H1 (cell line): ENCODE data around the gene MYH11.

Experiments used
- CHD2 ChIP-seq: IDR thresholded peaks from 2 replicates; pipeline ENCODE4 v1.6.1; 2012; ENCODE audit warnings: low read length, improper control_type of control experiment
- GTF2F1 ChIP-seq: IDR thresholded peaks from 2 replicates; pipeline ENCODE4 v1.6.1; 2012; ENCODE audit warnings: low read depth, low read length, improper control_type of control experiment, borderline replicate concordance
- MAX ChIP-seq: IDR thresholded peaks from 2 replicates; pipeline ENCODE4 v1.6.1; 2012; ENCODE audit warnings: inconsistent platforms
- POLR2A ChIP-seq, 2 experiments: IDR thresholded peaks; 1 replicate in 1 of 2; 2 replicates in 1 of 2; pipeline ENCODE4 v1.6.1; 2011; ENCODE audit warnings: low read depth in 2 of 2, low read length in 2 of 2, mild to moderate bottlenecking in 2 of 2; ENCODE audit errors: control extremely low read depth in 1 of 2
- POLR2AphosphoS5 ChIP-seq: IDR thresholded peaks from 2 replicates; pipeline ENCODE4 v1.6.1; 2011; ENCODE audit warnings: low read depth, low read length
- RFX5 ChIP-seq: IDR thresholded peaks from 2 replicates; pipeline ENCODE4 v1.6.1; 2011; ENCODE audit warnings: low read depth, low read length, improper control_type of control experiment, borderline replicate concordance
- SIN3A ChIP-seq, 2 experiments: IDR thresholded peaks in 1 of 2; conservative IDR thresholded peaks in 1 of 2; 2 replicates each; pipeline ENCODE4 v1.6.1; 2011 to 2012; ENCODE audit warnings: low read length in 2 of 2, improper control_type of control experiment in 1 of 2, low read depth in 1 of 2, mild to moderate bottlenecking in 1 of 2

- TF ChIP-seq POLR2A (IDR thresholded peaks at IDR 0.05; ENCODE audit: control extremely low read depth in 1 of 2, low read depth in 2 of 2, low read length in 2 of 2) (no peak), RFX5 (no peak), CHD2 (no peak), MAX (no peak), POLR2AphosphoS5 (no peak), GTF2F1 (no peak), SIN3A (conservative IDR thresholded peaks at IDR 0.05 in 1 of 2, IDR thresholded peaks at IDR 0.05 in 1 of 2; ENCODE audit: low read depth in 1 of 2, low read length in 2 of 2) (no peak)
Observed at GRCh38 chr16:15819046-15819445, 37.8 kb downstream of the MYH11 start.
